NCI-H128 (cell line): ENCODE results near the gene TWIST2.

Source experiments
- DNase-seq: peaks from one replicate; lab custom pipeline; 2025; ENCODE audit not compliant: unreplicated experiment; lab: John Stamatoyannopoulos, UW

TWIST2 gene

GRCh38 chr2:238872026-238872425 is 24.1 kb downstream of the TWIST2 start:
- no peak for DNase-seq

- no peak for DNase-seq
These were observed 24.9 kb downstream of the TWIST2 start for GRCh38 chr2:238872628-238873380.

DNA sequence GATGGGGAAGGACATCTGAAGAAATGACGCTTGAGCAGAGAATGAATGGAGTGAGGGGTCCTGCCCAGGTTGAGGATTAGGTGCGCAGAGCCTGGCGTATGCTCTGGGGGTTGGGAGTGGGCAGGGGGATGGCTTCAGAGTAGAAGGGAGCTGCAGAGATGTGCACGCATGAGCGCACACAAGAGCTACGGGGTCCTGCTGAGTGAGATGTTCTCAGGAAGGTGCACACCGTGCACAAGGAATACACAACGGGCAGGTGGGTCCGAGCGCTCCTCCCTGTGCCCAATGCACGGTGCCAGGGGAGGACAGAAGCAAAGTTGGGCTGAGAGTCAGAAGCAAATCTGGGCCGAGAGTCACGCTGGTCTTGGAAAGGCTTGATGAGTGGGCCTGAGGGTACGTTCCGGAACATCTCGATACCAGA is 25.5 kb downstream of the TWIST2 start:
- DNase-seq: no peak

GRCh38 chr2:238873841-238874240 is 26.0 kb downstream of the TWIST2 start:
- DNase-seq: no peak

GRCh38 chr2:238874330-238875050 is 26.6 kb downstream of the TWIST2 start:
- no peak for DNase-seq

- no peak for DNase-seq
These were observed 27.2 kb downstream of the TWIST2 start for GRCh38 chr2:238875101-238875470.

DNA sequence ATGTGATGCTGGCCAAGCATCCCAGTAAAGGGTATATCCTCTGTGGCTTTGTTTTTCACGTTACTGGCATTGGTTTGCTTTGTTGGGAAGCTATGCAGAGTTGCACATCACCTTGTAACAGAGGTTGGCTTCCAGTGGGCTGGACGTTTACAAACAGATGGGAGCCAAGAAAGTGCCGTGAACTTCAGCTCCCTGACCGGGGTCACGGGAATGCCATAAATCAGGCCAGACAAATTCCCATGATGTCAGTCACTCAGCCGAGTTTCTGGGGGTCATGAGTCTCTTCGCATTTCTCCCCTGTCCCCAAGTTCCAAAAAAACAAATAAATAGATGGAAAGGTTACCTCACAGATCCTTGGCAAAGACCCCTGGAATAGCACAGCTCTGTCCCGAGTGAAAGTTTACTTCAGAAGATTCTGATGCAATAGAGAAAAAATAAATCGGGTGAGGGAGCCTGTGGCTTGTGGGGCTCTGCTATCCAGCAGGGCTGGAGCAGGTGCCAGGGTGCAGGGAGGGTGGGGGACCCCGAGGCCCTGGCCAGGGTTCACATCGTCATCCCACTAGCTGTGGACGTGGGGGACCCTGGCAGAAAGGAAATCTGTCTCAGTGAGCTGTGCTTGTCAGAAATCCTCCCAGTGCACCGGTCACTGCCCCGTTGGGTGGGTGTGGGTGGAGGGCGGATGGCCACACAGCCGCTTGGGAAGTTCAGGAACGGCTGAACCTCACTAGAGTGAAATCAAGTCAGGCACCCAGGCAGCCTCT is 27.8 kb downstream of the TWIST2 start:
- DNase-seq: no peak

GRCh38 chr2:238876232-238876630 is 28.3 kb downstream of the TWIST2 start:
- no peak for DNase-seq

- no peak for DNase-seq
These were observed 30.3 kb downstream of the TWIST2 start for GRCh38 chr2:238878051-238878735.

- no peak for DNase-seq
These were observed 31.2 kb downstream of the TWIST2 start for GRCh38 chr2:238879043-238879442.

GRCh38 chr2:238879621-238880377 is 31.9 kb downstream of the TWIST2 start:
- DNase-seq: no peak

DNA sequence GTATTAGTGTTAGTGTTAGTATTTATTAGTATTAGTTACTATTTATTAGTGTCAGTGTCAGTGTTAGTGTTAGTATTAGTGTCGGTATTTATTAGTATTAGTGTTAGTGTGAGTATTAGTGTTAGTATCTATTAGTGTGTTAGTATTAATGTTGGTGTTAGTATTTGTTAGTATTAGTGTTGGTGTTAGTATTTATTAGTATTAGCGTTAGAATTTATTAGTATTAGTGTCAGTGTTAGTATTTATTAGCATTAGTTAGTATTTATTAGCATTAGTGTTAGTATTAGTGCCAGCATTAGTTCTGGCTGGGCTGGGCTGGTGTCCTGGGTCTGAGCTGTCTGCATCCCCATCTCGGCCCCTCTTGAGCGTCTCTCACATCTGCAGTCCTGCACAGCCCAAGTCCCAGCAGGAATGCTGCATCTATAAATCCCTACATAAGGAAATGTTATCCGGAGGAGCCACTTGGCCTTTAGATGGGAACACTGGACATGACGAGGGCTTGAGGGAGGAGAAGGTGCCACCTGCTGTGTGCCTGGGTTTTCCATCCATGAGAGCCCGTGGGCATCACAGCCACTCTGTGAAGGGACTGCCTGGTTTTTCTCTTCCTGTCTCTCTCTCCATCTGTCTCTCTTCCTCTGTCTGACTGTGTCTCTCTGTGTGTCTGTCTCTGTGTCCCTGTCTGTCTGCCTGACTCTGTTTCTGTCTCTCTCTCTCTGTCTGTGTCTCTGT is 33.6 kb downstream of the TWIST2 start:
- DNase-seq: no peak

- no peak for DNase-seq
These were observed 34.3 kb downstream of the TWIST2 start for GRCh38 chr2:238882082-238882755.

DNA sequence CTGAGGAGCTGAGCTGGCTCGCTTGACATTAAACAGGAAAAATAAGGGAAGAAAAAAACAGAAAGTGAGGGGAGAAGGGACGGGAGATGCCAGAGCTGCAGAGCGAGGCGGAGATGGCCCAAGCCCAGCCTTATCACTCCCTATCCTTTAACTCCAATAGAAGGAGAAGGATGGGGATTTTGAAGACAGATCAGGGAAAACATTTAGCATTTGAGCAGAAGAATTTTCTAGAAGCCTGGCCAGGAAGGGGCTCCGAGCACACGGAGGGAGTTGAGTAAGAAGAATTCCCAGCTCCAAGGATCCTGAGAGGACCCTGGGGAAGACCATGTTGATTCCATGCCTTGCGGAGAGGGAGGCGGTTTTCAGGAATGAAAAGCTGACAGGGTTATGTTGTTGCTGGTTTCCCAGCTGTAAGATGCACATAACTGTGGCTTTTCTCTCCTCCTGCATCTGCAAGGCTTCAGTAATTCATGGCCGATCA is 35.6 kb downstream of the TWIST2 start:
- DNase-seq: no peak

DNA sequence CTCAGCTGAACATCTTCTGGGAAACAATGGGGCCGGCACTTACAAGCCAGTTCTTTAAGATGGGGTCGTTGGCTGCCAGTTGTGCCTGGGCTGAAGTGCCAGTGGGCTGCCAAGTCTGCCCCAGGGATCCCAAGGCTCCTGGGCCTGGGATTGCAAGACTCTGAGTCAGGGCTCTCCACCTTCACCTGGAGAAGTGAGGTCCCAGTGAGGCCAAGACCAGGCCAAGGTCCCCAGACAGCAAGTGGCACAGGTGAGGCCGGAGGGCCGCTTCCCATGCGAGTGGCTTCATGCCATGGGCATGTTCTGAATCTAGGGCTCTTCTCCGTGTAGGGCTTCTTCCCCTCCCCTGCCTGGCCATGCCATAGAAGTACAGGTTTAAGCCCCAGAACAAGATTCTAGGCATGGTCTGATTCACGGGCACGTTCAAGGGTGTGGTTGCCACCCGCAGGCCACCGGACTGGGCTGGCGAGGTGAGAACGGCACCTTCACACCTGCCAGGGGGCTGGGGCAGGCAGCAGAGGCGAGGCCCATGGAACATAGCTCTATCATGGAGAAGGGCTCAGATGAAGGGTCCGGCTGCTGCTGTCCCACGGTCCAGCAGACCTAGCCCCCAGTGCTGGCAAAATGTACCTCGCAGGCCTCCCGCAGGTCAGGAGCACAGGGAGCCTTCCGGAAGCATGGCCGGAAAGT is 36.4 kb downstream of the TWIST2 start:
- no peak for DNase-seq

GRCh38 chr2:238884812-238885408 is 37.0 kb downstream of the TWIST2 start:
- DNase-seq: no peak

- DNase-seq: no peak
These were observed 38.7 kb downstream of the TWIST2 start for GRCh38 chr2:238886453-238887094.

DNA sequence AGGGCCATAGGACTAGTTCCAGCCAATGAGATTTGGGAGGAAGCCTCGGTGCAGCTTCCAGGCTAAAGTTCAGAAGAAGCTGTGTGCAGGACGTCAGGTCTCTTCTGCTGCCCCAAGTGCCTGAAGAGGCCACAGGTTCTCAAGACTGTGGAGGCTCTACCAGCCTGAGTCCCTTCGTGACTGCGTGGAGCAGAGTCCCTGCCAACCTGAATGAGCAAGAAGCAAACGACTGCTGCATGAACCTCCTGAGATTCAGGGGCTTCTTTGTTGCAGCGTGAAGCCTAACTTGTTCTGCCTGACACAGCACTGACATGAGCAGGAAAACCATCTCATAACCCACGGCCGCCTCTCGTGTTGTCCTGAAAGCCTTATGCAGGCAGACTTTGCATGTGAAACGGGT is 39.7 kb downstream of the TWIST2 start:
- DNase-seq: no peak
